HG03460 (cell line): ENCODE data around the gene BCAT1.
"Not testable (repeated sequence)": the region's sequence is repeated elsewhere in the genome, so short reads cannot be mapped to it uniquely, and the experiment has no call there.

Experiments used
- ATAC-seq: cut with Tn5 transposase; IDR thresholded peaks from one replicate; pipeline ENCODE4 v1.9.1; 2021; ENCODE audit not compliant: unreplicated experiment

The BCAT1 gene

GRCh38 chr12:24860546-24860945 is 88.4 kb downstream of the BCAT1 start:
- no peak for ATAC-seq

- no peak for ATAC-seq
Observed at GRCh38 chr12:24856541-24856940, 92.4 kb downstream of the BCAT1 start.

DNA sequence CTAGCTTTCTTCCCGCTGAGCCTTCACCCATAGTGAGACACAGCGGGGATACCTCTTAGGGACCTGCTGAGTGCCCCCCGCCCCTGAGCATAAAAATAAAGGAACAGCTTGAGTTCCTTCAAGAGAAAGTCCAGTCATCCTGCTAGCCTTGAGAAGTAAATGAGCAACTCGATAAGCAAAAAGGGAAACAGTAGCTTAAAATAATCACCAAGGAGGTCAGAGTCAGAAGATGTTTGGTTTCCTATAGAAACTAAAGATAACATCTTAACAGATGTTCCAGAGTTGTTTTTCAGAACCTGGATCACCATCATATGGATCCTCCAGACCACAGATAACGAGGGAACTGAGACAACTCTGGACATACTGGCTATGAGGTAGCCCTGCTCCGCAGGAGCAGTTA is 94.0 kb downstream of the BCAT1 start:
- ATAC-seq: no peak

DNA sequence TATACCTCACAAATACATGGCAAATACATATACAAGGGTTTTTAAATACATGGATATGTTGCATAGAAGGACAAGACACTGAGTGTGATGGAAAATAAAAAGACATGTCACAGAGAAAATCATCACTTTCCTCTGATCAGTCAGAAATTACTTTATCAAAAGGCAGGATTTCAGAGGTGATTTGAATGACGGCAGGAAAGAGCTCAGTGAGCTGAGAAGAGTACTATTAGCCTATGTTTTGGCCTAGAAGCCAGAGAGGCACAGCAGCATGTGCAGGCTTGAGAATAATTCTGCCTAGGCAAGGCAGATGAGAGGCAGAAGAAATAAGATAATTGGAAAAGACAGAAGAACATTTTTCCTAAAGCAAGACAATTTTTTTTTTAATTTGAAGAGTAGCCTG is 94.9 kb downstream of the BCAT1 start:
- ATAC-seq: no peak

DNA sequence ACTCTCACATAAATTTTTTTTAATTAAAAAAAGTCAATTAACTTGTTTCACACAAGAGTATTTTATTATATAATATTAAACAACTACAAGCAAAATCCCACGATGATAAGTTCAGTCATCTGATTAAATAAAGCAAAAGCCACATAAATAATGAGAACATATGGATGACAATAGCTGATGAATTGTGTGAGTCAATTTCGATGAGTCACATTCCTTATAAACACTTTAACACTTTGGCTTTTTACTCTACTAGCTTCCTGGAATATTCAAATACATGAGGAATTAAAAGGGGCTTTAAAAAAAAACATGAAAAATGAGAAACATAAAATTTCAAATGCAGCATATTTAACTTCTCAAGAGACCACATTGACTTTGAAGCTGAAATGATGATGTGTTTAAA is 95.3 kb downstream of the BCAT1 start:
- ATAC-seq: no peak

GRCh38 chr12:24853094-24853493 is 95.8 kb downstream of the BCAT1 start:
- no peak for ATAC-seq

GRCh38 chr12:24852420-24852819 is 96.5 kb downstream of the BCAT1 start:
- no peak for ATAC-seq

DNA sequence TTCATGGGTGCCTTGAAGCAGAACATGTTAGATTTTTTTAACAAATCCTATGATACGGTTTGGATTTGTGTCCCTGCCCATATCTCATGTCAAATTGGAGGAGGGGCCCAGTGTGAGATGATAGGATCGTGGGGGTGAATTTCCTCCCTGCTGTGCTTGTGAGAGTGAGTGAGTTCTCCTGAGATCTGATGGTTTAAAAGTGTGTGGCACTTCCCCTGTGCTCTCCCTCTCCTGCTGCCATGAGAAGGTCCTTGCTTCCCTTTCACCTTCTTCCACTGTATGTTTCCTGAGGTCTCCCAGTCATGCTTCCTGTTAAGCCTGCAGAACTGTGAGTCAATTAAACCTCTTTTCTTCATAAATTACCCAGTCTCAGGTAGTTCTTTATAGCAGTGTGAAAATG is 97.0 kb downstream of the BCAT1 start:
- ATAC-seq: not testable (repeated sequence)

DNA sequence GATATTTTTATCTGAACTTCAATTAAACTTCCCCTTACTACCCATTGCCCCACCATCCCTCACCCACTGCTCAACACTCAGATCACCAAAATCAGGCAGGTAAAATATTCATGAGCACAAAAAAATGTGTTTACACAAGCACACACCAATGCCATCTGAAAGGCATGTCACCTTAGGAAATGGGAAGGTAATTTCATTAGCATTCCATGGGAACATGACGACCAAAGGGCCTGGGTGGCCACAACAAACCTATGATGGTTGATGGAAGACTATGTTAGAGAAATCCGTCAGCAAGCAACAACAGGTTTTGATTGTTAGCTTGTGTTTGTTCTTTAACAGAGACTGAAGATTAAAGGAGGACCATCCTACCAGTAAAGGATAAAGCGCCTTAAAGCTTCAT is 97.6 kb downstream of the BCAT1 start:
- no peak for ATAC-seq

DNA sequence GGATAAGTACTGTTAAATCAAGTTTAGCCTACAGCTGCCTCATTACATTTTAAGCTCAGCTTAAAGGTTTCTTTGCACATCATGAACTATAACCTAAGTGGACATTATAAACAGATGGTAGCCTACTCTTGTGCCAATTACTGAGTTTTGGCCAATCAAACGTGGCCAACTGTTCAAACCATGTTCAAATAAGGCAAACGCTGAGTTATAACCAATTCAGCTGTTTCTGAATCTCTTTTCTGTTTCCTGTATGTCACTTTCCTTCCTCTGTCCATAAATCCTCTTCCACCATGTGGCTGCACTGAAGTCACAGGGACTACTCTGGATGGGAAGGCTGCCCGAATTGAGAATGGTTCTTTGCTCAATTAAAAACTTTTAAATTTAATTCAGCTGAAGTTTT is 98.4 kb downstream of the BCAT1 start:
- no peak for ATAC-seq

GRCh38 chr12:24848941-24849477 is 99.9 kb downstream of the BCAT1 start:
- ATAC-seq: no peak

DNA sequence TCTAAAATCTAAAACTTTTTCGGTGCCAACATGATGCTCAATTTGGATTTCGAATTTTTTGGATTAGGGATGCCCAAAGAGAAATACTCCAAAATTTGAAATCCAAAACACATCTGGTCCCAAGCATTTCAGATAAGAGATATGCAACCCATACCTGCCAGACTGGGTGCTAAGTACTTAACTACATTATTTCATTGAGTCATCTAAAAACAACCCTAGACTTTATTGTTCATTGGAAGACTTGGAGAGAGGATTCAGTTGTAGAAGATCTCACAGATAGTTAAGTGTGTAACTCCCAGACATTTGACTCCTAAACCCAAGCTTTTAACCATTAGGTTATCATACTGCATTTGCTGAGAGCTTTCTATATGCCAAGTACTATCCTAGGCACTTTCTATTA is 102.2 kb downstream of the BCAT1 start:
- no peak for ATAC-seq

DNA sequence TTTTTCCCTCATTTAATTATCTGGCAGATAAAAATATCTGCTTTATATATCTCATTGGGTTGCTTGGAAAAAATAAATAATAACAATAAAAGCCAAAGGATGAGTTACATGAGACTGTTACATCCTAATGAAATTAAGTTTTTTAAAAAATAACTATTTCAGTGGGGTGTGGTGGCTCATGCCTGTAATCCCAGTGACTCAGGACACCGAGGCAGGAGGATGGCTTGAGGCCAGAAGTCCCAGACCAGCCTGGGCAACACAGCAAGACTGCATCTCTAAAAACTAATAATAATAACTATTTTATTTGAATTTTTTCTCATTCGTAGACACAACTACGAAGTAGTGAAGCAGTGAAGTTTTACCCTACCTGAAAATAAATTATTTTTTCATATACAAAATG is 103.3 kb downstream of the BCAT1 start:
- no peak for ATAC-seq

DNA sequence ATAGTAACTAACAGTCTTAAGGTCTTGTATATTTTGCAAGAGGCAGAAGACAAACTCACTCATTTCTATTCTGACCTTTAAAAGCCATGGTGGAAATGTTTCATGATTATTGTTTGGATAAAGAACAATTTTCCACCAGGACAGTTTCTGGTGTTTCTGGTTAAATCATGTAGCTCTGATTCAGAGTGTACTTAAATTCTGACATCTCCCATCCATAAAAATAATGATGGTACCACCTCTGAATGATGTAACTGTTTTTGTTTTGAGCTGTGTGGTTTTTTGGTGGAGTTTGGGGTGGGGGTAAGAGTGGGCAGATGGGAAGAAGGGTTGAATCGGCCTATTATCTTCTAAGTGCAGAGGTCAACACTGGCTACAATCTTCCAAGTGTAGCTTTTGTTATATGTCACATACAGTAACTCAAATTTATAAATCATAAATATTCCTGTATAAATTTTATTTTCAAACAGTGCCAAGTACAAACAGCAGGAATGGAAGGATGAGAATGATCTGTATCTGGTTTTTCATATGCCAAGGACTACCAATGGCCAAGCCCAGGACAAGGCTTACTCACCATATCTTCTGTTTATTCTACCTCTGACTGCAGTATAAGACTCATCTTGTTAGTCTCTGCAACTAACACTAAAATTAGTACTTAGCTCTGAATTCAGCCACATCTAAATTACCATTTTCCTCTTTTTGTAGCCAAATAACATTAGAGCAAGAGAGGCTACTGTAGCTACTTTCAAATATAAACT is 108.7 kb downstream of the BCAT1 start:
- no peak for ATAC-seq

DNA sequence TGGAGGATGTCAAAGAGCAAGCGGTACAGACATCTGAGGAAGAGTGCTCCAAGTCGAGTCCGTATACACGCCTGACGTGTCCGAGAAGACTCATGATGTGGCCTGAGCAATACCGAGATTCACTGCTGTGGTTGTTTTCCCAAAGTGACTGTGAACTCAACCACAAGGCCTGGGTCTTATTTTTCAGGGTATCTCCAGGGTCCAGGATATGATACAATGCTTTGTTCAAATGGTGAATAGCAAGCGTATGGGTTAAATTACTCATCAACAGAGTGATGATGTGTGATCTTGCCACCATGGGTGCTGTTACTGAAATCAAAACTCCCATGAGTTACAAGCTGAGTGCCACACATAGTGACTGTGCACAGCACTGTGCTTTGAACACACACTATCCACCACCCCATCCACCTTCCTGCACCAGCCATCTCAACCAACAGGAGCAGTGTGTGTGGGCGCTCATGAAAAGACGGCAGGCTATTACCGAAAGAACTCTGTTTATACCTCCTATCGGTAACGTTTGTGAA is 109.6 kb downstream of the BCAT1 start:
- peak; percentile 84 for ATAC-seq

DNA sequence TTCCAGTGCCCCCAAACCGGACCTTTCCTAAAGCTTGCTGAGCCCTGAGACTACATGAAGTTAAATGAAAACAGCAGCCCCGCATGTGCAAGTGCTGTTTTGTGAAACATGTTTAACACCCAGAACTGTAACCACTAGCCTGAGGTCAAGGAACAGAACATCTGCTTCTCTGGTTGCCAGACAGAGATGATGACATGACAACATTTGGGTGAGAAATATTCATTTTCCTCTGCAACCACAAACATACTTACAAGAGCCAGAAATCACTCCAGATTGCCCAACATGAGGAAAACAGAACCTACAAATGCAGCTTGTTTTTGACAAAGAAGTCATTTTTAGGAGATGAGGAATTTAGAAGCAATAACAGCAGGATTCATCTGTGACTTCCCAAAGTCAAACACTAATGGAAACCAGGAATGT is 110.4 kb downstream of the BCAT1 start:
- ATAC-seq: peak; percentile 47

DNA sequence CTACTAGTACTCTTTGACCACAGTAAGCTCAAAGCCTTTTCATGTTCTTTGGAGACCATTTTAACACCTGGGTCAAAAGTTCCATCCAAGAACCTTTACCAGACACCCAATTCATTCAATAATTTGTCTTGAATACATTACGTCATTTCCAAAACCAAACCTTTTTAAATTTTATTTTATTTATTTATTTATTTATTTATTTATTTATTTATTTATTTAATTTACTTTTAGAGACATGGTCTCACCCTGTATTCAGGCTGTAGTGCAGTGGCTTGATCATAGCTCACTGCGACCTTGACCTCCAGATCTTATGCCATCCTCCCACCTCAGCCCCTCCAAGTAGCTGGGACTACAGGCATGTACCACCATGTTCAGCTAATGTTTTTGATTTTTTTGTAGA is 113.5 kb downstream of the BCAT1 start:
- no peak for ATAC-seq

DNA sequence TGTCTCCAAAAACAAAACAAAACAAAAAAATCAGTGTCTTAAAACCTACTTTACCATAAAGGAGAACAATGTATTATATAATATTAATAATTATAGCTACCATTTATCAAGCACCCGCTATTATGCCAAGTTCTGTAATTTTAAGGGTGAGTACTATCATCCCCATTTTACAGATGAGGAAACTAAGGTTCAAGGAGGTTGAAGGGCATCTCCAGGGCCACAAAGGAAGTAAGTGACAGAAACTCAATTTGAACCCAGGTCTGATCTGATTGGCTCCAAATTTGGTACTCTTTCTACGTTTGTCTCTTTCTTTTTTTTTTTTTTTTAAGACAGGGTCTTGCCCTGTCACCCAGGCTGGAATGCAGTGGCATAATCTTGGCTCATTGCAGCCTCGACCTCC is 115.4 kb downstream of the BCAT1 start:
- ATAC-seq: no peak

DNA sequence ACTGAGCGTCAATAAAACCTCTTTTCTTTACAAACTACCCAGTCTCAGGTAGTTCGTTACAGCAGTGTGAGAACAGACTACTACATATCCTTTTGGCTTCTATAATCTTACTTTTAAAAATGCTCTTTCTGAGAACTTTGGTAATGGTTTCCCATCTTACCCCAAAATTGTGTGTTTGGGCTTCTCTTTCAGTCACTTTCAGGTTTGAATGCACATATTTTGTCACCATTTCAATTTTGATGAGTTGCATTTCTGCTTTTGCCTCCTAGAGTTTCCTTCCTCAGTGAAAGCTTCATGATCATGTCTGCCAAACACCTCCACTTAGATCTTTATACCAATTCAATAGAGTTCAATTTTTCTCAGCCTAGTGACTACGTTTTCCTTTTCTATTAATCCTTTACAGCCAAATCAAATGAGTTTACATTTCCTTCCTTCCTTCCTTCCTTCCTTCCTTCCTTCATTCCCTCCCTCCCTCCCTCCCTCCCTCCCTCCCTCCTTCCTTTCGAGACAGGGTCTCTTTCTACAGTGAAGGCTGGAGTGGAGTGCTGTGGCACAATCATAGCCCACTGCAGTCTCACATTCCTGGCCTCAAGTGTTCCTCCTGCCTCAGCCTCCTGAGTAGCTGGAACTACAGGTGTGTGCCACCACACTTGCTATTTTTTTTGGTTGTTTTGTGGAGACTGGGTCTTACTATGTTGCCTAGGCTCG is 124.9 kb downstream of the BCAT1 start:
- no peak for ATAC-seq

DNA sequence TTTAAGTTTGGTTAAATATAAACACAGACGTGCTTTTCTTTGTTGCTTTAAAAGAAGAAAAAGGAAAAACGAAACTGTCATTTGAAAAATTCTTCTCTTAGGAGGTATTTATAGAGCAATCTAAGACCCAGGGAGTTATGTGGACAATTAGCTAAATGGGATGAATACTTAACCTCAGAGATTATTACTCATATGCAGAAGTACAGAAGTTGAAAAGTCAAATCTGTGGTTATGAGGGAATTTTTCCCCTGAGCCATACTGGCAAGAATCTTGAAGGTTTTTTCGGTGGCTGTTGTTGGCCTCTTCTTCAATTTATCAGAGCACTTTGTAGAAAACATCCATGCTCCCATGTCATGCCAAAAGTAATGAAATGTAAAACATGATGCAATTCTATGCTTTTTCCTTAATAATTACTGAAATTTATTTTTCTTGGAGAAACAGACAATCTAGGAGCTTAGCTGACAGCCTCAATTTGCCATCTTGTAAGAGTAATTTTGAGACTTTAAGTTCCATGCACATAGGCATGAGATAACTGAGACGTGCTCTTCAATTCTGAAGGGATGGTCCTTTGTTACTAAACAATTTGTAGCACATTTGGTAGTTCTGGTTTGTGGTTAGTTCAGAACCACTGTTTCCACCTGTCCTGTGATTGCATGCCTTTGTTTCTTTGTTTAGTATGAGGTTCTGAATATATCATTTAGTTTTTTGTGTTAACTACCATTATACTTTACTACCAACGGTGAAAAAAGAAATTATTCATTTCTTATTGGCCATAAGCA is 126.6 kb downstream of the BCAT1 start:
- ATAC-seq: peak; percentile 88

- ATAC-seq: peak; percentile 39
Observed at GRCh38 chr12:24821691-24822090, 127.2 kb downstream of the BCAT1 start.
